OCI-LY3 (cell line): ENCODE data around the gene AGBL4.

Experiments used
- H2AFZ ChIP-seq: fragments of 200-600, 300-600 bp; shearing (Covaris generic); 2 replicates; pipeline ENCODE4 v1.6.0; 2014; ENCODE audit warnings: antibody characterized with exemption, low read depth, low read length
- H3K27ac ChIP-seq: fragments of 200-600, 300-600 bp; sonication (generic); 2 replicates; pipeline ENCODE4 v1.5.1; 2014; ENCODE audit warnings: mild to moderate bottlenecking, low read length, moderate library complexity, mixed read lengths
- H3K27me3 ChIP-seq: fragments of 200-600, 300-600 bp; sonication (generic); 2 replicates; pipeline ENCODE4 v1.6.1; 2014; ENCODE audit warnings: low read depth, low read length, mixed read lengths
- H3K36me3 ChIP-seq: fragments of 200-600, 300-600 bp; sonication (generic); replicated peaks from 2 replicates; pipeline ENCODE3; 2014; ENCODE audit warnings: low read depth, low read length, mixed read lengths
- H3K4me1 ChIP-seq: fragments of 300-600, 200-600 bp; sonication (generic); 2 replicates; pipeline ENCODE4 v1.6.1; 2014; ENCODE audit warnings: low read length, mixed read lengths
- H3K4me2 ChIP-seq: fragments of 200-600, 300-600 bp; sonication (generic); 2 replicates; pipeline ENCODE4 v1.6.1; 2014; ENCODE audit warnings: low read length, mixed read lengths
- H3K4me3 ChIP-seq: fragments of 300-600, 200-600 bp; sonication (generic); 2 replicates; pipeline ENCODE4 v1.5.1; 2014; ENCODE audit warnings: antibody characterized with exemption, mild to moderate bottlenecking, low read length, moderate library complexity
- H3K79me2 ChIP-seq: fragments of 300-600, 200-600 bp; shearing (Covaris generic); 2 replicates; pipeline ENCODE4 v1.6.1; 2014; ENCODE audit warnings: mild to moderate bottlenecking, low read length, mixed read lengths
- H3K9ac ChIP-seq: fragments of 300-600, 200-600 bp; shearing (Covaris generic); 2 replicates; pipeline ENCODE4 v1.6.0; 2014; ENCODE audit warnings: mild to moderate bottlenecking, low read length, moderate library complexity
- H3K9me3 ChIP-seq: fragments of 200-600, 300-600 bp; shearing (Covaris generic); 2 replicates; pipeline ENCODE4 v1.6.1; 2014; ENCODE audit warnings: low read length, mixed read lengths; ENCODE audit not compliant: insufficient read depth
- H4K20me1 ChIP-seq: fragments of 200-600, 300-600 bp; sonication (generic); 2 replicates; pipeline ENCODE4 v1.6.1; 2016; ENCODE audit warnings: low read length, mixed read lengths; ENCODE audit not compliant: insufficient read depth
- EZH2phosphoT487 ChIP-seq: fragments of 200-600 bp; shearing (Covaris generic); IDR thresholded peaks from 2 replicates; pipeline ENCODE4 v1.6.1; 2018; ENCODE audit warnings: antibody characterized with exemption, mixed run types, low read depth
- TF ChIP-seq, protein P1 (sequence below): fragments of 200-600, 300-600 bp; sonication (generic); IDR thresholded peaks from 2 replicates; pipeline ENCODE4 v1.5.1; 2014; ENCODE audit warnings: antibody characterized with exemption, low read length, low read depth

AGBL4 gene

DNA sequence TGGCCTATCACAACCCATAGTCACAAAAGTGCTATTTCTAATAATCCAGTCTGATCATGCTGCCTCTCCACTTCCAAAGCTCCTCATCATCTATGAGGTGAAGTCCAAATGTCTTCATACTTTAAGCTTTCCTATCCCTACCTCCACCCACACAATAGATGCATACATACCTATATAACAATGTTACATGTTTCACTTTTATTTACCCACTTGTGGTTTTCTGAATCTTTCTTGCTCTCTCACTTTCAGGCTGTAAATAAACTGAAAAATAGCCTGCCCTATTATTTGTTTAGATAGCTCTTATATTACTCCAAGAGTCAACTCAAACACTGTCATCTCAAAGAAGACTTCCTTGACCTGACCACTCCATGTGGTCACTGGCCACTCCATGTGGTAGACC is 840.3 kb downstream of the AGBL4 start:
- no peak overlapping the region for H3K27ac ChIP-seq
- no peaks in the 10 kb centered on the region for H3K79me2 ChIP-seq
- H4K20me1 ChIP-seq = no peaks in the 10 kb centered on the region
- H3K9ac ChIP-seq = no peak overlapping the region
- H3K9me3 ChIP-seq = no peaks in the 10 kb centered on the region
- no peak overlapping the region for H3K4me2 ChIP-seq
- no peak overlapping the region for H2AFZ ChIP-seq
- no peaks in the 10 kb centered on the region for H3K4me1 ChIP-seq
- no peak overlapping the region for H3K4me3 ChIP-seq
- TF ChIP-seq, protein P1, sequence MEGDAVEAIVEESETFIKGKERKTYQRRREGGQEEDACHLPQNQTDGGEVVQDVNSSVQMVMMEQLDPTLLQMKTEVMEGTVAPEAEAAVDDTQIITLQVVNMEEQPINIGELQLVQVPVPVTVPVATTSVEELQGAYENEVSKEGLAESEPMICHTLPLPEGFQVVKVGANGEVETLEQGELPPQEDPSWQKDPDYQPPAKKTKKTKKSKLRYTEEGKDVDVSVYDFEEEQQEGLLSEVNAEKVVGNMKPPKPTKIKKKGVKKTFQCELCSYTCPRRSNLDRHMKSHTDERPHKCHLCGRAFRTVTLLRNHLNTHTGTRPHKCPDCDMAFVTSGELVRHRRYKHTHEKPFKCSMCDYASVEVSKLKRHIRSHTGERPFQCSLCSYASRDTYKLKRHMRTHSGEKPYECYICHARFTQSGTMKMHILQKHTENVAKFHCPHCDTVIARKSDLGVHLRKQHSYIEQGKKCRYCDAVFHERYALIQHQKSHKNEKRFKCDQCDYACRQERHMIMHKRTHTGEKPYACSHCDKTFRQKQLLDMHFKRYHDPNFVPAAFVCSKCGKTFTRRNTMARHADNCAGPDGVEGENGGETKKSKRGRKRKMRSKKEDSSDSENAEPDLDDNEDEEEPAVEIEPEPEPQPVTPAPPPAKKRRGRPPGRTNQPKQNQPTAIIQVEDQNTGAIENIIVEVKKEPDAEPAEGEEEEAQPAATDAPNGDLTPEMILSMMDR = no peak
- no peak for TF ChIP-seq EZH2phosphoT487
- H3K27me3 ChIP-seq = no peaks in the 10 kb centered on the region
- H3K36me3 ChIP-seq = no peaks in the 10 kb centered on the region

DNA sequence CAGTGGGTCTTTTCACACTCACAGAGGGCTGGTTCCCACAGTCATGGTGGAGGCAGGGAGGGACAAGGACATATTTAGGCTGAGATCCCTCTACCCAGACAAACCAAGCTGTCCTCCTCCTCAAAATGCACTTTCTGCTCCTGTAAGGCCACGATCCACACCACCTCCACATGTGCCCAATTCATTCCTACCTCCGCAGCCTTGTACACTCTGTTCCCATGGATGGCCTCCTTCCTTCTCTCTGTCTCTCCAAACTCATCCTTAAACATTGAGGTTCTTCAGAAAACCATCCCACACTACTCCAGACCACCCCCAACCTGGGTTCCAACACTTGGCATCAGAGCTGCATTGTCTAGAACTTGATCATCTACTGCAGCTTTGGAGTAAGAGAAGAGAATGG is 842.7 kb downstream of the AGBL4 start:
- no peaks in the 10 kb centered on the region for H3K4me1 ChIP-seq
- no peaks in the 10 kb centered on the region for H3K36me3 ChIP-seq
- H3K9me3 ChIP-seq = no peaks in the 10 kb centered on the region
- no peaks in the 10 kb centered on the region for H3K27me3 ChIP-seq
- H2AFZ ChIP-seq = no peak overlapping the region
- no peak overlapping the region for H3K4me3 ChIP-seq
- no peak overlapping the region for H3K27ac ChIP-seq
- no peak for TF ChIP-seq EZH2phosphoT487
- TF ChIP-seq, protein P1 = no peak
- H3K4me2 ChIP-seq = no peak overlapping the region
- H3K79me2 ChIP-seq = no peaks in the 10 kb centered on the region
- no peak overlapping the region for H3K9ac ChIP-seq
- H4K20me1 ChIP-seq = no peaks in the 10 kb centered on the region

DNA sequence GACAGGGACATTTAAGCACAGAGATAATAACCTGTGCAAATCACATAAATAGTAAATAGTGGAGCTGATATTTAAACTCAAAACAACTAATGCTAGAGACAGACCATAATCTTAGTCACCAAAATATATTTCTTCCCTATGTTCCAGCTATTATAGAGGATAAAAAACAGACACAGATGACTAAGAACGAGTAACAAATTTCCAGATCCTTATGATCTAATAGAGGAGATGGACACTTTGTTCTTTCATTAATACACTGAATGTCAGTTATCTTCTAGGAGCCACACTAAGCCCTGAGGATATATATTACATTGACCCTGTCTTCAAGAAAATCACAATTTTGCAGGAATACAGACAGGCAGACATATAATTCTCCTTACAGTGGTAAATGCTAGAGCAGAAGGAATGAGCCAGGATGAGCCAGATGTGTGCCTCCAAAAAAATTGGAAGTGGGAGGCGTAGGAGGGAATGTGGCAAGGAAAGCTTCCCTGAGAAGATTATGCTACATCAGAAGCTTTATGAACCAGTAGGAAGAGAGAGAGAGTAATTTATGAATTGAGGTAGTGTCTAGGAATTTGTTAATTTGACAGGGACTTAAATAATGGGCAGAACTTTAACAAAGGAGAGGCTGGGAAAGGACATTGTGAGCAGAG is 851.7 kb downstream of the AGBL4 start:
- no peak overlapping the region for H3K4me3 ChIP-seq

DNA sequence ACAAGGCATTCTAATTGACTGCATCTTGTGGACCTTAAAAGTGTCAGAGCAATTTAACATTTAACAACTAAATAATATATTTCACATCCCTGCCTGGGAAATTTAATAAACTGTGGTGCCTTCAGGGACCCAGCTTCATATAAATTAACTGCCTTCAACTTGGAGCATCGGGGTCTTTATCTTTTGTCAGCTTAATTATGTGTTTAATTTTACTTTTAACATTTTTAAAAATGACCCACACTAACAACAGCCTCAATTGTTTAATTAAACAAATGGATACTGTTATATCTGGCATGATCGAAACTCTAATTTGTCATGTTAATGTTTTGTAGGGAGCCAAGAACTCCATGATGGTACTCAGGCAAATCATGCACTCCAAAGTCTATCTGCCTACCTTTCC is 857.7 kb downstream of the AGBL4 start:
- Histone ChIP-seq H2AFZ (no peak overlapping the region), H3K4me2 (no peak overlapping the region), H4K20me1 (no peaks in the 10 kb centered on the region), H3K4me1 (no peaks in the 10 kb centered on the region), H3K27me3 (no peaks in the 10 kb centered on the region), H3K27ac (no peak overlapping the region), H3K4me3 (no peak overlapping the region), H3K79me2 (no peaks in the 10 kb centered on the region), H3K36me3 (no peaks in the 10 kb centered on the region), H3K9me3 (no peaks in the 10 kb centered on the region), H3K9ac (no peak overlapping the region)
- no peak for TF ChIP-seq EZH2phosphoT487
- TF ChIP-seq, protein P1 = no peak

More for the DNA sequence above, 851.7 kb downstream of the AGBL4 start:
- no peak overlapping the region for H3K4me2 ChIP-seq
- H3K27ac ChIP-seq = no peak overlapping the region
- no peak overlapping the region for H2AFZ ChIP-seq
- no peaks in the 10 kb centered on the region for H3K79me2 ChIP-seq
- no peaks in the 10 kb centered on the region for H4K20me1 ChIP-seq
- TF ChIP-seq, protein P1 = no peak
- no peak for TF ChIP-seq EZH2phosphoT487
- H3K27me3 ChIP-seq = no peaks in the 10 kb centered on the region
- H3K9ac ChIP-seq = no peak overlapping the region
- no peaks in the 10 kb centered on the region for H3K4me1 ChIP-seq
- no peaks in the 10 kb centered on the region for H3K9me3 ChIP-seq
- H3K36me3 ChIP-seq = no peaks in the 10 kb centered on the region
